GM18507 (cell line): ENCODE measurements around the gene RIPOR1.
A peak's percentile ranks its signal among the peaks of the same experiment; 100 is the strongest.

Source experiments
- DNase-seq: peaks from one replicate; pipeline ENCODE4 v3.0.0; 2011; ENCODE audit warnings: low read depth; ENCODE audit not compliant: insufficient read length; ENCODE audit errors: extremely low spot score
- FAIRE-seq: peaks from 2 replicates; lab custom pipeline; 2011; peaks lifted over from hg19 to GRCh38; lab: Jason Lieb, UNC

RIPOR1 gene

GRCh38 chr16:67537636-67538591 lies 9.3 kb downstream of the RIPOR1 start:
- no peak for DNase-seq
- peak; percentile 41 for FAIRE-seq

- DNase-seq (no peak), FAIRE-seq (no peak)
These were observed 10.1 kb downstream of the RIPOR1 start for GRCh38 chr16:67538666-67539101.

DNA sequence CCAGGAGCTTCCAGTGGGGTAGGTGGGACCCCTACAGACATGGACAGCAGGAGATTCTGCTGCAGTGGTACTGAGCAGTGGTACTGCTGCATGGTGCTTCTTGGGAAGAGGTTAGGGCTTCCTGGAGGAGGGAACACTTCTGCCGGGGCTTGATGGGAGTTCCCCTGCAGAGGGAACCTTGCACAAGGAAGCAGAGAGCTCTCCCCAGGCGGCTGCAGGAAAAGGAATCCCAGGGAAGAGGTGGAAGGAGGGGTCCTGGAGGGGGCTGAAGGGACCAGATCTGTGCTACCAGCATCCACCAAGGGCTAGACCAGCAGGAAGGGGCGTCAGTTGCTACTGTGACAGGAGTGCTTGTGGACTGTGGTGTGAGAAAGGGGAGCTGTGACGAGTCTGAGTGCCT lies 10.6 kb downstream of the RIPOR1 start:
- DNase-seq (no peak), FAIRE-seq (no peak)

- FAIRE-seq (no peak), DNase-seq (no peak)
These were observed 11.3 kb downstream of the RIPOR1 start for GRCh38 chr16:67539691-67540635.

- DNase-seq (no peak), FAIRE-seq (no peak)
These were observed 12.1 kb downstream of the RIPOR1 start for GRCh38 chr16:67540756-67541155.

DNA sequence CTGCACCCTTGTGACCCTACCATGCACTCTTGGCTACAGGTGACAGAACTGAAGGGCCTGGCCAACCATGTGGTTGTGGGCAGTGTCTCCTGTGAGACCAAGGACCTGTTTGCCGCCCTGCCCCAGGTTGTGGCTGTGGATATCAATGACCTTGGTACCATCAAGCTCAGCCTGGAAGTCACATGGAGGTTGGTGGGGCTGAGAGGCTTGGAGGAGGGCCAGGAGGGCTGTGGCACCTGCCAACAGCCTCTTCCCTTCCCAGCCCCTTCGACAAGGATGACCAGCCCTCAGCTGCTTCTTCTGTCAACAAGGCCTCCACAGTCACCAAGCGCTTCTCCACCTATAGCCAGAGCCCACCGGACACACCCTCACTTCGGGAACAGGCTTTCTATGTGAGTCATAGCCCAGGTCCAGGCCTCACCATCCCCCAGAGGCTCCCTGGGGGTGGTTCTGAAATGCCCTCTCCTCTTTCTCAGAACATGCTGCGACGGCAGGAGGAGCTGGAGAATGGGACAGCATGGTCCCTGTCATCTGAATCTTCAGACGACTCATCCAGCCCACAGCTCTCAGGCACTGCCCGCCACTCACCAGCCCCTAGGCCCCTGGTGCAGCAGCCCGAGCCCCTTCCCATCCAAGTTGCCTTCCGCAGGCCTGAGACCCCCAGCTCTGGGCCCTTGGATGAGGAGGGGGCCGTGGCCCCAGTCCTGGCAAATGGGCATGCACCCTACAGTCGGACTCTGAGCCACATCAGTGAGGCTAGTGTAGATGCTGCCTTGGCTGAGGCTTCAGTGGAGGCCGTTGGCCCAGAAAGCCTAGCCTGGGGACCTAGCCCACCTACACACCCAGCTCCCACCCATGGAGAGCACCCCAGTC lies 13.0 kb downstream of the RIPOR1 start:
- DNase-seq = no peak
- FAIRE-seq = no peak

DNA sequence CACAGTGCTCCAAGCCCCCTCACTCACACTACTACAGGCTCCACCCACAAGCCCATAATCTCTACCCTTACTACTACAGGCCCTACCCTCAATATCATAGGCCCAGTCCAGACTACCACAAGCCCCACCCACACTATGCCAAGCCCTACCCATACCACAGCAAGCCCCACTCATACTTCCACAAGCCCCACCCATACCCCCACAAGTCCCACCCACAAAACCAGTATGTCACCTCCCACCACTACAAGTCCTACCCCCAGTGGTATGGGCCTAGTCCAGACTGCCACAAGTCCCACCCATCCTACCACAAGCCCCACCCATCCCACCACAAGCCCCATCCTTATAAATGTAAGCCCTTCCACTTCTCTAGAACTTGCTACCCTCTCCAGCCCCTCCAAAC lies 13.8 kb downstream of the RIPOR1 start:
- DNase-seq (no peak), FAIRE-seq (peak; percentile 86)

- no peak for DNase-seq
- no peak for FAIRE-seq
These were observed 14.4 kb downstream of the RIPOR1 start for GRCh38 chr16:67543036-67543435.

GRCh38 chr16:67543582-67543981 lies 15.0 kb downstream of the RIPOR1 start:
- FAIRE-seq = no peak

GRCh38 chr16:67544329-67544841 lies 15.8 kb downstream of the RIPOR1 start:
- DNase-seq (no peak), FAIRE-seq (no peak)

More at GRCh38 chr16:67543582-67543981, 15.0 kb downstream of the RIPOR1 start:
- no peak for DNase-seq

DNA sequence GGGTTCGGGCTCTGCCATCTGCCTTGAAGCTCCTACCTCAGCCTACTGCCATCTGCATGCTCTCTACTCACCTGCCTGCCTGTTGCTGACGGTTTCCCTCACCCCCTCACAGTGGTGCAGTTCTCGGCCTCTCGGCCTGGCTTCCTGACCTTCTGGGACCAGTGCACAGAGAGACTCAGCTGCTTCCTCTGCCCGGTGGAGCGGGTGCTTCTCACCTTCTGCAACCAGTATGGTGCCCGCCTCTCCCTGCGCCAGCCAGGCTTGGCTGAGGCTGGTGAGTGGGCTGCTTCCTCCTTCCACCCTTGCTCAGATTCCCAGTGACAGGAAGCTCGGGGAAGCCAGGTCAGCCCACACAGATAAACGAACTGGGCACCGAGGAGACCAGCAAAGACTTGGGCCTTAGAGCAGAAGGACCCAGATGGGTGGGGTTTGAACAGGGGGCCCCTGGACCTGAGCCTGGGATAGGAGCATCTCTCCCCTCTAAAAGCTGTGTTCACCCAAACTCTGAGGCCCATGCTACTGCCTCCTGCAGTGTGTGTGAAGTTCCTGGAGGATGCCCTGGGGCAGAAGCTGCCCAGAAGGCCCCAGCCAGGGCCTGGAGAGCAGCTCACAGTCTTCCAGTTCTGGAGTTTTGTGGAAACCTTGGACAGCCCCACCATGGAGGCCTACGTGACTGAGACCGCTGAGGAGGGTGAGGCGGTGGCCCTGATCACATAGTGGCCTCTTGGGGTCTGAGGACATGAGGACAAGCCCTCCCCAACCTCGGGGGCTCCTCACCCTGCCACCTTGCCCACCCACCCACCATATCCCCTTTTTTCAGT lies 16.4 kb downstream of the RIPOR1 start:
- FAIRE-seq (no peak), DNase-seq (no peak)

DNA sequence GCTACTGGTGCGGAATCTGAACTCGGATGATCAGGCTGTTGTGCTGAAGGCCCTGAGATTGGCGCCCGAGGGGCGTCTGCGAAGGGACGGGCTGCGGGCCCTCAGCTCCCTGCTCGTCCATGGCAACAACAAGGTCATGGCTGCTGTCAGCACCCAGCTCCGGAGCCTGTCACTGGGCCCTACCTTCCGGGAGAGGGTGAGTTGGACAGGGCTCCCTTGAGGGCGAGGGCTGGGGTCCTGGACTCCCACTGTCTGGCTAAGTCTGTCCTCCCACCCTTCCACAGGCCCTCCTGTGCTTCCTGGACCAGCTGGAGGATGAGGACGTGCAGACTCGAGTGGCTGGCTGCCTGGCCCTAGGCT lies 17.0 kb downstream of the RIPOR1 start:
- no peak for FAIRE-seq
- DNase-seq = no peak

DNA sequence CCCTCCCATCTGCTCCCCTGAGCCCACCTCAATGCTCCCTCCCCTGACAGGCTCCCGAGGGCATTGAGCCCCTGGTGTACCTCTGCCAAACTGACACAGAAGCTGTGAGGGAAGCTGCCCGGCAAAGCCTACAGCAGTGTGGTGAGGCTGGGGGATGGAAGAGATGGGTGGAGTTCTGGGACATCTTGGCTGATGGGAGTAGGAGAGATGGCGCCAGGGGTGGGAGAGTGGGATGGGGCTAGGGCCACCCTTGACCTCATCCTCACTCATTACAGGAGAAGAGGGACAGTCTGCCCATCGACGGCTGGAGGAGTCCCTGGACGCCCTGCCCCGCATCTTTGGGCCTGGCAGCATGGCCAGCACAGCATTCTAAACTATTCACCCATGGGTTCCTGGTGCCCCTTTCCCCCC lies 17.5 kb downstream of the RIPOR1 start:
- FAIRE-seq (no peak), DNase-seq (no peak)

DNA sequence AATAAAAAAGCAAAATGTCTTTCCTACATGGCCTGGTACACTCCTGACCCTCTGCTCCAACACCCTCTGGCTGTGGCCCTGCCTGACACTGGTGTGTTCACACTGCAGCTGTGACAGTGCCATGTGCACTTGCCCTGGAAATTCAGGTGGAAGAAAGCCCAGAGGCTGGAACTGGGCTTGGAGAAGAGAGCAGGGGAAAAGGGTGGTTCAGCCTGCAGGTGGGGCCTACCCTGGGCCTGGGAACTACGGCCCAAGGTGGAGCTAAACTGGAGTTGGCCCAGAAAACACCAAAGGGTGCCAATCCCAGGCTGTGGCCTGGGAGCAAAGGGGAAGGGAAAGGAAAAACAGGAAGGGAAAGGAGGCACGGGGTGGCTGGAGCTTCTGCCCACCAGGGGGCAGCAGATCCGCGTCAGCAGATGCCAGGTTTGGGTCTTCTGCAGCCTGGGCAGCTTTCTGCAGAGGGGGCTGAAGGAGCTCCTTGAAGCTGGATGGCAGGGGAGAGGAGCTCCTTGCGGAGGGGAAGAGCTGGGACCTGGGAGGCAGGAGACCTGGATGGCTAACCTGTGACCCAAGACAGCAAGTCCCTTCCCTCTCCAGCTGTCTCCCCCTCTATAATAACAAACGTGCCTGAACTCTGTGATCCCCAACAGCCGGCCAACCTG lies 18.3 kb downstream of the RIPOR1 start:
- no peak for DNase-seq
- FAIRE-seq = peak; percentile 88

GRCh38 chr16:67547423-67548264 lies 19.0 kb downstream of the RIPOR1 start:
- FAIRE-seq (no peak), DNase-seq (no peak)

GRCh38 chr16:67548265-67549126 lies 19.9 kb downstream of the RIPOR1 start:
- FAIRE-seq = peak; percentile 85
- no peak for DNase-seq
